Measurements from ENCODE around the gene GALNT18.

GALNT18 gene

GRCh38 chr11:11583801-11584529 is 37.8 kb downstream of the GALNT18 start:
- H3K27ac ChIP-seq: no peak overlapping the region
- H3K9ac ChIP-seq: no peak overlapping the region
- no peak for TF ChIP-seq CTCF (conservative IDR thresholded peaks at IDR 0.05; ENCODE audit: low read depth, low read length)
- H3K36me3 ChIP-seq (ENCODE audit: insufficient read depth): no peaks in the 10 kb centered on the region
- H2AFZ ChIP-seq (ENCODE audit: low read depth): no peak overlapping the region
- no peak overlapping the region for H3K4me3 ChIP-seq (IDR thresholded peaks at IDR 0.05; ENCODE audit: insufficient read depth, low read depth, low read length)
- H4K20me1 ChIP-seq (ENCODE audit: insufficient read depth): no peaks in the 10 kb centered on the region
- H3K27me3 ChIP-seq (ENCODE audit: insufficient read depth, low read depth): no peaks in the 10 kb centered on the region
- H3K4me1 ChIP-seq (ENCODE audit: low read depth, poor library complexity, severe bottlenecking): peaks cover 2% of the 10 kb centered on the region
- H3K79me2 ChIP-seq (ENCODE audit: insufficient read depth, low read depth): peaks cover 3% of the 10 kb centered on the region; the same call in 1 of the 2 replicates
- no peak overlapping the region for H3K4me2 ChIP-seq

- Histone ChIP-seq H3K36me3 (ENCODE audit: insufficient read depth) (no peaks in the 10 kb centered on the region), H3K4me2 (no peak overlapping the region), H3K27me3 (ENCODE audit: insufficient read depth, low read depth) (no peaks in the 10 kb centered on the region), H3K79me2 (ENCODE audit: insufficient read depth, low read depth) (peaks cover 3% of the 10 kb centered on the region; the same call in 1 of the 2 replicates), H3K4me3 (IDR thresholded peaks at IDR 0.05; ENCODE audit: insufficient read depth, low read depth, low read length) (no peak overlapping the region), H3K4me1 (ENCODE audit: low read depth, poor library complexity, severe bottlenecking) (no peaks in the 10 kb centered on the region), H2AFZ (ENCODE audit: low read depth) (no peak overlapping the region), H3K27ac (no peak overlapping the region), H4K20me1 (ENCODE audit: insufficient read depth) (no peaks in the 10 kb centered on the region), H3K9ac (no peak overlapping the region)
- TF ChIP-seq CTCF (conservative IDR thresholded peaks at IDR 0.05; ENCODE audit: low read depth, low read length): no peak
These were observed 39.6 kb downstream of the GALNT18 start for GRCh38 chr11:11582011-11582701.

GRCh38 chr11:11581481-11581880 is 40.3 kb downstream of the GALNT18 start:
- Histone ChIP-seq H3K9ac (no peak overlapping the region), H3K4me2 (no peak overlapping the region), H3K27me3 (ENCODE audit: insufficient read depth, low read depth) (no peaks in the 10 kb centered on the region), H4K20me1 (ENCODE audit: insufficient read depth) (no peaks in the 10 kb centered on the region), H3K4me1 (ENCODE audit: low read depth, poor library complexity, severe bottlenecking) (no peaks in the 10 kb centered on the region), H3K36me3 (ENCODE audit: insufficient read depth) (no peaks in the 10 kb centered on the region), H2AFZ (ENCODE audit: low read depth) (no peak overlapping the region), H3K4me3 (IDR thresholded peaks at IDR 0.05; ENCODE audit: insufficient read depth, low read depth, low read length) (no peak overlapping the region), H3K79me2 (ENCODE audit: insufficient read depth, low read depth) (peaks cover 3% of the 10 kb centered on the region; the same call in 1 of the 2 replicates), H3K27ac (no peak overlapping the region)
- no peak for TF ChIP-seq CTCF (conservative IDR thresholded peaks at IDR 0.05; ENCODE audit: low read depth, low read length)

GRCh38 chr11:11580841-11581411 is 40.9 kb downstream of the GALNT18 start:
- no peak overlapping the region for H3K27ac ChIP-seq
- H3K4me2 ChIP-seq: no peak overlapping the region
- no peaks in the 10 kb centered on the region for H3K4me1 ChIP-seq (ENCODE audit: low read depth, poor library complexity, severe bottlenecking)
- no peaks in the 10 kb centered on the region for H3K36me3 ChIP-seq (ENCODE audit: insufficient read depth)
- H4K20me1 ChIP-seq (ENCODE audit: insufficient read depth): no peaks in the 10 kb centered on the region
- H3K9ac ChIP-seq: no peak overlapping the region
- H2AFZ ChIP-seq (ENCODE audit: low read depth): no peak overlapping the region
- H3K27me3 ChIP-seq (ENCODE audit: insufficient read depth, low read depth): no peaks in the 10 kb centered on the region
- peaks cover 6% of the 10 kb centered on the region; the same call in 1 of the 2 replicates for H3K79me2 ChIP-seq (ENCODE audit: insufficient read depth, low read depth)
- H3K4me3 ChIP-seq (IDR thresholded peaks at IDR 0.05; ENCODE audit: insufficient read depth, low read depth, low read length): no peak overlapping the region
- TF ChIP-seq CTCF (conservative IDR thresholded peaks at IDR 0.05; ENCODE audit: low read depth, low read length): no peak

Data from KMS-11 (cell line).